ENCODE results near the gene EDA.

The EDA gene

DNA sequence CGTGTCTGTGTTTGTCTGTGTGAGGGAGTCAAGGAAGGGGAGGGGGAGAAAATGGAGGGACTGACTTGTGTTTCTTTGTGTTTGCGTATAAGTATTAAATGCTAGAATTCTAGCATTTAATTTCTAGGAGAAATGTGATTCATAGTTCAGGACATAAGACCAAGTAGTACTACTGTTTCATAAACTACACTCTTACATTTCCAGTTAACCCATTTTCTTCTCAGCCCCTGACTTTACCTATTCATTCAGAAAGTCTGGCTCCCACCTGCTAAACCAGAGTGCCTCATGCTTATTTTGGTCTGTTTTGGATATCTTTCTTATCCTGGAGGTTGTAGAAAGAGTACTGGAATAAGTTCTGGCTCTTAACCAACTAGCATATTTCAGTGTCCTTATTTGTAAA lies 14.2 kb downstream of the EDA start:
- TF ChIP-seq, protein P1, sequence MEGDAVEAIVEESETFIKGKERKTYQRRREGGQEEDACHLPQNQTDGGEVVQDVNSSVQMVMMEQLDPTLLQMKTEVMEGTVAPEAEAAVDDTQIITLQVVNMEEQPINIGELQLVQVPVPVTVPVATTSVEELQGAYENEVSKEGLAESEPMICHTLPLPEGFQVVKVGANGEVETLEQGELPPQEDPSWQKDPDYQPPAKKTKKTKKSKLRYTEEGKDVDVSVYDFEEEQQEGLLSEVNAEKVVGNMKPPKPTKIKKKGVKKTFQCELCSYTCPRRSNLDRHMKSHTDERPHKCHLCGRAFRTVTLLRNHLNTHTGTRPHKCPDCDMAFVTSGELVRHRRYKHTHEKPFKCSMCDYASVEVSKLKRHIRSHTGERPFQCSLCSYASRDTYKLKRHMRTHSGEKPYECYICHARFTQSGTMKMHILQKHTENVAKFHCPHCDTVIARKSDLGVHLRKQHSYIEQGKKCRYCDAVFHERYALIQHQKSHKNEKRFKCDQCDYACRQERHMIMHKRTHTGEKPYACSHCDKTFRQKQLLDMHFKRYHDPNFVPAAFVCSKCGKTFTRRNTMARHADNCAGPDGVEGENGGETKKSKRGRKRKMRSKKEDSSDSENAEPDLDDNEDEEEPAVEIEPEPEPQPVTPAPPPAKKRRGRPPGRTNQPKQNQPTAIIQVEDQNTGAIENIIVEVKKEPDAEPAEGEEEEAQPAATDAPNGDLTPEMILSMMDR (conservative IDR thresholded peaks at IDR 0.05): no peak
- TF ChIP-seq ZFX (IDR thresholded peaks at IDR 0.05): no peak

DNA sequence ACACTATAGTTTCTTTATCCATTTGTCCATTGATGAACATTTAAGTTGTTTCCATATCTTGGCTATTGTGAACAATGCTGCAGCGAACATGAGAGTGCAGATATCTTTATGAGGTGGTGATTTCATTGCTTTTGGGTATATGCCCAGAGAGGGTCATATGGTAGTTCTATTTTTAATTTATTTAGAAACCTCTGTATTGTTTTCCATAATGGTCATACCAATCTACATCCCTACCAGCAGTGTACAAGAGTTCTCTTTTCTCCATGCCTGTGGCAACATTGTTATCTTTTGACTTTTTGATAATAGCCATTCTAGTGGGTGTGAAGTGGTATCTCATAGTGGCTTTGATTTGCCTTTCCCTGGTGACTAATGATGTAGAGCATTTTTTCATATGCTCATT lies 48.8 kb downstream of the EDA start:
- no peak for TF ChIP-seq ZFX (IDR thresholded peaks at IDR 0.05)
- TF ChIP-seq, protein P1 (conservative IDR thresholded peaks at IDR 0.05): no peak
- H3K27ac ChIP-seq: no peak overlapping the region

More for the DNA sequence above, 14.2 kb downstream of the EDA start:
- no peak overlapping the region for H3K27ac ChIP-seq

DNA sequence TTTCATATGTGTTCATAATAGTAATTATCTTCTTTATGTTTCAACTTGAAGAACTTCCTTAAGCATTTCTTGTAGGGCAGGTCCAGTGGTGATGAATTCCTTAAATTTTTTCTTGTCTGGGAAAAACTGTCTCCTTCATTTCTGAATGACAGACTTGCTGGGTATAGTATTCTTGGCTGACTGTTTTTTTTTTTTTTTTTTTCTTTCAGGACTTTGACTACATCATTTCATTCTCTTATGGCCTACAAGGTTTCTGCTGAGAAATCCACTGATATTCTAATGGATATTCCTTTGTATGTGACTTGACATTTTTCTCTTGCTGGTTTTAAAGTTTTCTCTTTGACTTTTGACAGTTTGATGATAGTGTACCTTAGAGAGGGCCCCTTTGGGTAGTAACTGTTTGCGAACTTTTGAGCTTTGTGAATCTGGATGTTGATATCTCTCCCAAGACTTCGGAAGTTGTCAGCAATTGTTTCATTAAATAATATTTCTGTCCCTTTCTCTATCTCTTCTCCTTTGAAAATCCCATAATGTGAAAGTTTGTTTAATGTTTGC lies 54.2 kb downstream of the EDA start:
- no peak for TF ChIP-seq ZFX (IDR thresholded peaks at IDR 0.05)
- TF ChIP-seq, protein P1 (conservative IDR thresholded peaks at IDR 0.05): no peak
- H3K27ac ChIP-seq: no peak overlapping the region

DNA sequence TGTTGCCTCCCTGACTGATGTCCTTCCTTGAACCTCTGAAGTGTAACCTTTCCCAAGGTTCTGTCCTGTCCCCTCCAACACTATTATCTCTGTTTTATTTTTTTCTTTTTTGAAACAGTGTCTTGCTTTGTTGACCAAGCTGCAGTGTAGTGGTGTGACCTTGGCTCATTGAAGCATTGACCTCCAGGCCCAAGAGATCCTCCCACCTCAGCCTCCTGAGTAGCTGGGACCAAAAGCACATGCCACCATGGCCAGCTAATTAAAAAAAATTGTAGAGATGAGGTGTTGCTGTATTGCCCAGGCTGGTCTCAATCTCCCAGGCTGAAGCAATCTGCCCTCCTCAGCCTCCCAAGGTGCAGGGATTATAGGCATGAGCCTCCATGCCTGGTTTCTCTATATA lies 59.0 kb downstream of the EDA start:
- TF ChIP-seq, protein P1 (conservative IDR thresholded peaks at IDR 0.05): no peak
- TF ChIP-seq ZFX (IDR thresholded peaks at IDR 0.05): no peak
- no peak overlapping the region for H3K27ac ChIP-seq

DNA sequence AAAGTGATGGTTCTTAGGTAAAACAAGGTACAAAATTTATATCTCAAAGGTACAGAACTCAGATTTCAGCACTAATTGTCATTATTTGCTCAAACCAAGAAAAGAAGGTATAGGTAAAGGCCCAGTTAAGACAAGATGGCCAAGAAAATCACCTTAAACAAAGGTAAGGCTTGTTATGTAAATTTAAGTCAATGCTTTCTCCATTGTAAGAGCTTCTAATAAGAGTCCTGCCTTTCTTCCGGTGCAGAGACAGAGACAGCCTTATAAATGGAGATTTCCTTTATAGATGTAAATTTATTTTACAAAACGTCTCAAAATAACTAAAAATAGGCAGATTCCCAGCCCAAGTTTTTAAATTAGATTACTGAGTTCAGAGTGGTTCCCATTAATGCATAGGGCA lies 89.9 kb downstream of the EDA start:
- TF ChIP-seq, protein P1 (conservative IDR thresholded peaks at IDR 0.05): no peak
- TF ChIP-seq ZFX (IDR thresholded peaks at IDR 0.05): no peak

DNA sequence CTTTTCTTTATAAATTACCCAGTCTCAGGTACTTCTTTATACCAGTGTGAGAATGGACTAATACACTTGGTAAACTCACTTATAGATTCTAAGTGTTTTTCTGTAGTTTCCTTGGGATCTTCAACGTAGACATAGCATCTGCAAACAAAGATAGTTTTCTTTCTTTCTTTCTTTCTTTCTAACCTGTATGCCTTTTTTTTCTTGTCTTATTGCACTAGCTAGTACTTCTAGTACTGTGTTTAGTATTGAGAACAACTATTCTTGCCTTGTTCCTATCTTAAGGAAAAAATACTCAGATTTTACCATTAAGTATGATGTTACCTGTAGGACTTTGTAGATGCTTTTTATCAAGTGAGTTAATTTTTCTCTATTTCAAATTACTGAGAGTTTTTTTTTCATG lies 102.2 kb downstream of the EDA start:
- TF ChIP-seq, protein P1 (conservative IDR thresholded peaks at IDR 0.05): no peak
- TF ChIP-seq ZFX (IDR thresholded peaks at IDR 0.05): no peak
- no peak overlapping the region for H3K27ac ChIP-seq

More for the DNA sequence above, 89.9 kb downstream of the EDA start:
- H3K27ac ChIP-seq: no peak overlapping the region

DNA sequence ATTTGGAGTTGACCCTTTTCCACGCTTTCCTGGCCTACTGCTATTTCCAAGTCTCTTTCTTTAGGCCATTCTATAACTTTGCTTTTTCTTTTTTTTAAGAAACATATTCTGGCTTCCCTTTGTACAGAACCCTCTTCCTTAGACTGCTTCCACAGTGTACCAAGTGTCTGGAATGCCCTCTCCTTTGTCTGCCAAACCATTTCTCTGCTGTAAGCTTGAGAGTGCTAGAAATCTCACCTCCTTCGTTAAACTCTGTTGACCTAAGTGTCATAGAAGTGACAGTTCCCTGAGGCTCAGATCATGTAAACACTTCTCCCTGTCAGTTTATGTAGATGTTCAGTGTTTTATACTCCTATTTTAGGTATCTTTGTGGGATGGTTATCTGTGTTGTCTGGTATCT lies 108.4 kb downstream of the EDA start:
- TF ChIP-seq ZFX (IDR thresholded peaks at IDR 0.05): no peak
- TF ChIP-seq, protein P1 (conservative IDR thresholded peaks at IDR 0.05): no peak
- no peak overlapping the region for H3K27ac ChIP-seq
